PC-9 (cell line): ENCODE results near the gene DELE1. TPM values are rescaled to one million over a fixed set of nuclear protein-coding genes. Genes with fewer than 3 reads are reported as not detected.

ENCODE experiments used
- BruUV-seq: library from RNA; stranded (reverse); fragments of 400-500 nt; replicated peaks from 2 replicates; lab custom pipeline; 2021; lab: Mats Ljungman, UMichigan
- CTCF ChIA-PET: fragments of 300-600 bp; sonication (Branson Sonifier 250); formaldehyde crosslinking; loops from one replicate; lab custom pipeline; 2022; ENCODE audit warnings: antibody characterized with exemption; lab: Charles Lee
- POLR2A ChIA-PET: fragments of 300-600 bp; sonication (Branson Sonifier 250); formaldehyde crosslinking; loops from one replicate; lab custom pipeline; 2022; ENCODE audit warnings: antibody characterized with exemption; ENCODE audit not compliant: unreplicated experiment; lab: Charles Lee
- DNase-seq, 2 experiments: peaks; one replicate each; pipeline versions ENCODE4 v3.0.0 to v3.0.0-alpha.2; 2015 to 2022; ENCODE audit warnings: mixed read lengths in 1 of 2
- H2AFZ ChIP-seq: fragments of 200-600 bp; sonication (generic); 2 replicates; pipeline ENCODE4 v1.8.1; 2017; ENCODE audit warnings: antibody characterized with exemption
- H3F3A ChIP-seq: fragments of 200-600 bp; sonication (generic); 2 replicates; pipeline ENCODE4 v1.8.1; 2017; ENCODE audit warnings: antibody characterized with exemption, mild to moderate bottlenecking, low read depth; ENCODE audit not compliant: insufficient read depth
- H3K27ac ChIP-seq: fragments of 200-600 bp; sonication (generic); 2 replicates; pipeline ENCODE4 v1.6.1; 2016; ENCODE audit warnings: mixed run types
- H3K27me3 ChIP-seq: fragments of 200-600 bp; sonication (generic); 2 replicates; pipeline ENCODE4 v1.6.1; 2016; ENCODE audit warnings: low read depth, mixed run types; ENCODE audit not compliant: insufficient read depth
- H3K36me3 ChIP-seq: fragments of 200-600 bp; sonication (generic); 2 replicates; pipeline ENCODE4 v1.6.1; 2016; ENCODE audit warnings: low read depth, mixed run types
- H3K4me1 ChIP-seq: fragments of 200-600 bp; sonication (generic); replicated peaks from 2 replicates; pipeline ENCODE4 v1.6.1; 2016; ENCODE audit warnings: mixed run types; ENCODE audit not compliant: insufficient read depth
- H3K4me2 ChIP-seq: fragments of 200-600 bp; sonication (generic); 2 replicates; pipeline ENCODE4 v1.6.1; 2017; ENCODE audit warnings: mixed run types
- H3K4me3 ChIP-seq: fragments of 200-600 bp; sonication (generic); 2 replicates; pipeline ENCODE4 v1.6.1; 2016; ENCODE audit warnings: mixed run types
- H3K79me2 ChIP-seq: fragments of 200-600 bp; sonication (generic); 2 replicates; pipeline ENCODE4 v1.6.1; 2017; ENCODE audit warnings: low read depth, mixed run types
- H3K9me2 ChIP-seq: fragments of 200-600 bp; sonication (generic); 2 replicates; pipeline ENCODE4 v1.8.1; 2017; ENCODE audit warnings: mild to moderate bottlenecking; ENCODE audit not compliant: insufficient read depth
- H3K9me3 ChIP-seq: fragments of 200-600 bp; sonication (generic); 2 replicates; pipeline ENCODE4 v1.8.1; 2016; ENCODE audit warnings: low read depth; ENCODE audit not compliant: insufficient read depth
- H4K20me1 ChIP-seq: fragments of 200-600 bp; sonication (generic); 2 replicates; pipeline ENCODE4 v1.8.1; 2017; ENCODE audit not compliant: insufficient read depth
- EZH2 ChIP-seq: fragments of 200-600 bp; sonication (generic); IDR thresholded peaks from 2 replicates; pipeline ENCODE4 v1.8.0; 2017; ENCODE audit warnings: antibody characterized with exemption, low read depth
- intact Hi-C: fragments of 100-400 bp; cut with micrococcal nuclease; formaldehyde crosslinking; loops from one replicate; pipeline ENCODE4 v1.10.0; 2022; ENCODE audit not compliant: unreplicated experiment
- total RNA-seq: library from RNA; stranded (reverse); gene quantifications from 2 replicates; pipeline ENCODE4 v1.2.3, GENCODE V29; 2021
- TF ChIP-seq, protein P1 (sequence below): fragments of 200-600 bp; sonication (generic); conservative IDR thresholded peaks from 2 replicates; pipeline ENCODE4 v1.6.1; 2017; ENCODE audit warnings: mixed run types, antibody characterized with exemption, mild to moderate bottlenecking, moderate library complexity

Gene DELE1
- total RNA-seq, 1 experiment from 2014 or later: 80.8 TPM

DNA sequence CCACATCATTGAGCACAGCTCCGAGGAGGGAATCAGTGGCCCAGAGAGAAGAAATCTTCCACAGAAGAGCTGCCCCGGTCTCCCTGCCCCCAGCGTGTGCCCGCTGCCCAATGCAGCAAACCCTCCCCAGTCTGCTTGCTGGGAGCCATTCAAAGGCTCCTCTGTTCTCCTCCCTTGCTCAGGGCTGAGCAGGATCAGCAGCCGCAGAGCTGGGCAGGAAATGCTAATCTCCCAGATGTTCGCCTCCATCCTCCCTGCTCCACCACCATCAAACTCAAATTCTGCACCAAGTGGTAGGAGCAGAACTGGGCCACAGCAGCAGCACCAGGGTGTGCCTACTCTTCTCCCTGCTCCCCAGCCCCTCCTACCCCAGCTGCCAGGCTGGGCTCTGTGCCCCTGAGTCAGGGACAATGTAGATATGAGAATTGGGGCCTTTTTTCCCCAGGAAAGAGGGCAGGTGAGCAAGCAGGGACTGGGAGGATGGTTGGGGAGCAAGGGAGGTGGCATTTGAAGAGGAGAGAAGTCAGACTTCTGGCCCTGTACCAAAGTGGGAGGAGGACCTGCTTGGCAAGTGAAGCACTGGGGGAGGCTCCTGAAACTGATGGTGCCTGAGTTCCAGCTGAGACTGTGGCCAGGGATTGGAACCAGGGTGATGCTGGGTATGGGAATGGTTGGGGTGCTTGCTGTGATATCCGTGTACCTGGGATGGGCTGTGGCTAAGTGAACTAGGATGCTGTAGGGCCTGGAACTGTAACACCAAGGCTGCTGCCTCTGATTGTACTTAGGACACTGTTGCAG is 43.5 kb upstream of the DELE1 start:
- ChIA-PET CTCF (interaction anchor here (0.9 kb wide), 1 partner anchor 89 kb away, joined by 3 read pairs; the partner anchor contains the start of gene RNF14), POLR2A (interaction anchor here (0.5 to 0.7 kb wide), 3 partner anchors 173 to 243 kb away, joined by 3 to 7 read pairs (median 3); partner anchors contain the start of genes HDAC3 and RELL2)
- BruUV-seq: no TSS peak

GRCh38 chr5:141880961-141881801 is 42.5 kb upstream of the DELE1 start:
- H3F3A ChIP-seq: peaks cover 25% of the 10 kb centered on the region
- BruUV-seq: no TSS peak
- POLR2A ChIA-PET: no interaction called here

More for the DNA sequence above, 43.5 kb upstream of the DELE1 start:
- no peaks in the 10 kb centered on the region for H3K9me2 ChIP-seq
- no peak overlapping the region for H2AFZ ChIP-seq
- peak overlapping the region; percentile 89 for H3K4me2 ChIP-seq
- no peaks in the 10 kb centered on the region for H3K9me3 ChIP-seq
- H4K20me1 ChIP-seq: peaks cover 6% of the 10 kb centered on the region
- H3K27ac ChIP-seq: no peak overlapping the region; the same call in 1 of the 2 replicates
- no peaks in the 10 kb centered on the region for H3K27me3 ChIP-seq
- H3K79me2 ChIP-seq: peaks cover 29% of the 10 kb centered on the region
- peaks cover 30% of the 10 kb centered on the region for H3K4me1 ChIP-seq
- intact Hi-C loops: loop anchor here (1.0 to 5.0 kb wide), 7 partner anchors 42 to 188 kb away; partner anchors contain the start of gene DELE1
- peaks cover 25% of the 10 kb centered on the region for H3F3A ChIP-seq
- no peak for TF ChIP-seq EZH2
- TF ChIP-seq, protein P1, sequence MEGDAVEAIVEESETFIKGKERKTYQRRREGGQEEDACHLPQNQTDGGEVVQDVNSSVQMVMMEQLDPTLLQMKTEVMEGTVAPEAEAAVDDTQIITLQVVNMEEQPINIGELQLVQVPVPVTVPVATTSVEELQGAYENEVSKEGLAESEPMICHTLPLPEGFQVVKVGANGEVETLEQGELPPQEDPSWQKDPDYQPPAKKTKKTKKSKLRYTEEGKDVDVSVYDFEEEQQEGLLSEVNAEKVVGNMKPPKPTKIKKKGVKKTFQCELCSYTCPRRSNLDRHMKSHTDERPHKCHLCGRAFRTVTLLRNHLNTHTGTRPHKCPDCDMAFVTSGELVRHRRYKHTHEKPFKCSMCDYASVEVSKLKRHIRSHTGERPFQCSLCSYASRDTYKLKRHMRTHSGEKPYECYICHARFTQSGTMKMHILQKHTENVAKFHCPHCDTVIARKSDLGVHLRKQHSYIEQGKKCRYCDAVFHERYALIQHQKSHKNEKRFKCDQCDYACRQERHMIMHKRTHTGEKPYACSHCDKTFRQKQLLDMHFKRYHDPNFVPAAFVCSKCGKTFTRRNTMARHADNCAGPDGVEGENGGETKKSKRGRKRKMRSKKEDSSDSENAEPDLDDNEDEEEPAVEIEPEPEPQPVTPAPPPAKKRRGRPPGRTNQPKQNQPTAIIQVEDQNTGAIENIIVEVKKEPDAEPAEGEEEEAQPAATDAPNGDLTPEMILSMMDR: no peak
- no peak overlapping the region for H3K4me3 ChIP-seq
- peaks cover 7% of the 10 kb centered on the region; the same call in 1 of the 2 replicates for H3K36me3 ChIP-seq
- no peak for DNase-seq

More at GRCh38 chr5:141880961-141881801, 42.5 kb upstream of the DELE1 start:
- H2AFZ ChIP-seq: no peak overlapping the region
- H3K36me3 ChIP-seq: peaks cover 7% of the 10 kb centered on the region; the same call in 1 of the 2 replicates
- H3K27ac ChIP-seq: no peak overlapping the region
- peaks cover 19% of the 10 kb centered on the region for H3K79me2 ChIP-seq
- no peak overlapping the region for H3K4me2 ChIP-seq
- H3K9me2 ChIP-seq: no peaks in the 10 kb centered on the region
- CTCF ChIA-PET: interaction anchor here (0.6 kb wide), 2 partner anchors 116 to 179 kb away, joined by 3 to 7 read pairs; no protein-coding TSS in a partner anchor
- TF ChIP-seq EZH2: no peak
- TF ChIP-seq, protein P1: no peak
- H3K4me3 ChIP-seq: no peak overlapping the region
- no peaks in the 10 kb centered on the region for H3K9me3 ChIP-seq
- intact Hi-C loops: no loop called here
- no peak for DNase-seq
- no peaks in the 10 kb centered on the region for H4K20me1 ChIP-seq
- H3K27me3 ChIP-seq: no peaks in the 10 kb centered on the region
- H3K4me1 ChIP-seq: peaks cover 27% of the 10 kb centered on the region
